GM18519 (cell line): ENCODE measurements around the gene CDH4.

Source experiments
- ATAC-seq: cut with Tn5 transposase; IDR thresholded peaks from one replicate; pipeline ENCODE4 v1.9.1; 2021; ENCODE audit warnings: mild to moderate bottlenecking, moderate library complexity; ENCODE audit not compliant: unreplicated experiment, low FRiP score

The CDH4 gene

DNA sequence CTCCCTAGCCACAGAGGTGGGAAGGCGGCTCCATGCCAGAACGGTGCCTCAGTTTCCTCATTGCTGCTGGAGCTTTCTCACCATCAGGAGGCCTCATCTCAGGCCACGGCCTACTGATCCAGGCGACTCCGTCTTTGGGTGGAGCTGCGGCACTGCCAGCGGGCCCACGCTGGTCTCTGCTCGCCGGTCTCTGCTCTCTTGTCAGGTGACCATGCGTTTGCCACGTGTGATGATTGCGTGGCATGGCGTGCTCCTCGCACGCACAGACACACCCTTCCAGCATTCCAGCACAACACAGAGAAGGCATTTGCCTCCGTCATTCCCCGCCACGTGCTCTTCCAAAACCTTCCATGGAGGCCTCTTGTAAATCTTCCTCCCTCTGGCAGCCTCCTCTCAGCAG lies 271.1 kb downstream of the CDH4 start:
- ATAC-seq: no peak

DNA sequence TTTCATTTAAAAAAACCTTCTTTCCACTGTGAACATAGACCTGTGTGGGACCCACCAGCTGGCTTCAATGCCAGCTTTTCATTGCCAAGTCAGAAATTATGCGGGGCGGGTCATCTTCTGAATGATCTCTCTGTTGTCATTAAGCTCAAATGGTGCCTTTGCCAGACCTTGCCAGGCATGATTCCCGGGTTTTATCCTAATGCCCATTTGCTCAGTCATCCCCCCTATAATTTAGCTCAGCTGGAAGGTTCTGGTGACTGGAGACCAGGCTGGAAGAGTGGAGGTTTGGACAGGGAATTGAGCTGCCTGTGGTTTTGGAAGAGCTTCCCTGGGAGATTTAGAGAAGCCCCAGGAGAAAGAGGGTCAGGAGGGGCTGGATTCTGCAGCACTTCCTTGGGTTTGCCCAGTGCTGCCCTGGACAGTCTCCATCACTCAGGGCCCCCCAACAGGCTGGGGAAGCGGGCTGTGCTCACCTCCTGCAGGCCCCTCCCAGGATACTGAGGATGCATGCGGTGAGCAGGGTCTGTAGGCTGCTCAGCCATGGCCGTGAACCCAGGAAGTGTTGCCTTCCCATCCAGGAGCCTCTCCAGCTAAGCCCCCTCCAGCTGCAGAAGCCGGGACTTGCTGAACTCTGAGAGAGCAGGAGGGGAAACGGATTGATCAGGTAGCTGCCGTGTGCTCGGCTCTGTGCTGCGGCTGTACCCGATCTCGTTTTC lies 273.0 kb downstream of the CDH4 start:
- no peak for ATAC-seq

DNA sequence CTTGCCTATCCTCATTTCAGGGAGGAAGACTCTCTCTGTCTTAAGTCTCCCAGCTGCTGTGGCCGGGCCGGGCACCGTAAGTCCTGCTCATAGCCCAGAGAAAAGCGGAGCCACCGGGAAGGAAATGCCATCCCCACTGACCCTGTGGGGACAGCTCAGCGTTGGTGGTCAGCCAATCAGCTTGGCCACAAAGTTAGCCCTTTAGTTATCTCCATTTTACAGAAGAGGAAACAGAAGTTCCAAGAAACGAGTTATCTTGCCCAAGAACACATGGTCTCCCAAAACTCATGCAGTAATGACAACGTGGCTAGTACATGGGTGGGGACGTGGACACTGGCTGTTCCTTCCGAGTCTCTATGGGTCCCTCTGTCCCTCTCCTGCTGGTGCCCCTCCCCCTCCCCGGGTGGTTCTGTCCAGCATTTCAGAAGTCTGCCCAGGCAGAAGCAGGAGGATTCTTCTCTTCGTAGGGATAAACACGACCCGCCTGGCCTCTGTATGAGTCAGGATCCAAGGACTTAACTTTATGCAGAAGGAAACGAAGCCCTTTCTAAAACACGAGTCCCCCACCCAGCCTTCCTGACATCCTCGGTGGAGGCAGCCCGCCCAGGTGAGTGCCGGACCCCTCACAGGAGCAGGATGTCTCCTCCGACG lies 273.8 kb downstream of the CDH4 start:
- ATAC-seq: no peak

DNA sequence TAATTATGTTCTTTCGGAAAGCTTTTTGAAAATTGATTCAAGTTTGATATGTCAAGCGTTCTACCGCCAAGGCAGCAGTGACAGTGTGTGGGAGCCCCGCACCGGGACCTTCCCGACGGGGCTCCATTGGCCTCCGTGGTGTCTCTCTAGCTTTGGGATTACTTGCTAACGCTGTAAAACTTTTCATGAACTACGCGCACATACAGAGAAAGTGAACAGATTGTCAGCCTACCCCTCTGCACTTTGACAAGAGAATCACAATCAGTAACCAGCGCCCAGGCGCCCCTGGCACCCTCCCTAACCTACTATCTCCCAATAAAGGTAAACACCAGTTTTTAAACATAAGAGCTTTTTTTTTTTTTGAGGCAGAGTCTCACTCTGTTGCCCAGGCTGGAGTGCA lies 274.8 kb downstream of the CDH4 start:
- no peak for ATAC-seq

DNA sequence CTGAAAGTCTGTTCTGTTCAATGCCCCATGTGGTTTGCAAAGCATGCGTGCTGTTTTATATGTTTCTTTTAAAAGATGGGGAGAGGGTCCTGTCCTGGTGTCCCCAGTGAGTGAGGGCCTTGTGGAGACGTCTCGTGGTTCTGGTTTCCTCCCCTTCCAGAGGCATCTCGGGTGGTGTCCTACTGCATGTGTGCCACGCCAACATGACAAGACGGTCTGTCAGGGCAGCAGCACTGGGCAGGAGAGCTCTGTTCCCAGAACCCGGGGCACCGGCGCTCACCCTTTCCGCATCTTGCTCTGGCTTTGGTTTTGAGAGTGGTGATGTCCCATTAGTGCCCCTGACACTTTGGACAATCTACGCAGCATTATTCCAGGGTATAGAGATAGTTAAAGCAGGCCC lies 275.6 kb downstream of the CDH4 start:
- no peak for ATAC-seq

DNA sequence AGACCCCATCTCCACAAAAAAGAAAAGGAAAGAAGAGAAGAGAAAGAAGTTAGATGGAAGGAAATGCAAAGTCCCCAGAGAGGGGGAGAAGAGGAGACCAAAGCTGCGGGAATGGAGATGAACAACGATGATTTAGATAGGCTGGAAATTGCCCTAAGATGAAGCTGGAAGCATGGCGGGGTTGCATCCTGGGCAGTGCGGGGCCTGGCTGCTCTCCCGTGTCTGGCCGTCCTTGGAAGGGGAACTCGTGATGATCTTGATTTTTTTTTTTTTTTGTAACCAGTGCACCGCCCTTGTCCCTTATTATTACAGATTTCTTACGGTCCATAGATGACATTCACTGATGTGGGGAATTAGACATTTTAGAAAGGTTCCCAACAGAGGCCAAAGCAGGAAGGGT lies 276.5 kb downstream of the CDH4 start:
- ATAC-seq: no peak

DNA sequence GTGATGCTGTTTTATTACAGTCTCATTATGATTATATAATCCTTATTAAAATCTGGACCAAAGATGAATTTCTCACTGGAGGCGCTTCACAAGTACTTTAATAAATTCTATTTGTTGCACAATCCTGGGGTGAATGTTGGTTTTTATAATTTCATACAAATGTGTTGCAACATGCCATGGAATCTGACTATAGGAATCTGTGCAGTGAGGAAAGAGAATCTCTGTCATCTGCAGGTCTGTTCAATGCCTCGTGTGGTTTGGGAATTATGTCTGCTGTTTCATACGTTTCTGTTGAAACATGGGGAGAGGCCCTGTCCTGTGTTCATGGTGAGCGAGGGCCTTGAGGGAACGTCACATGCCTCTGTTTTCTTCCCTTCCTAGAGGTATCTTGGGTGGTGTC lies 277.3 kb downstream of the CDH4 start:
- no peak for ATAC-seq

DNA sequence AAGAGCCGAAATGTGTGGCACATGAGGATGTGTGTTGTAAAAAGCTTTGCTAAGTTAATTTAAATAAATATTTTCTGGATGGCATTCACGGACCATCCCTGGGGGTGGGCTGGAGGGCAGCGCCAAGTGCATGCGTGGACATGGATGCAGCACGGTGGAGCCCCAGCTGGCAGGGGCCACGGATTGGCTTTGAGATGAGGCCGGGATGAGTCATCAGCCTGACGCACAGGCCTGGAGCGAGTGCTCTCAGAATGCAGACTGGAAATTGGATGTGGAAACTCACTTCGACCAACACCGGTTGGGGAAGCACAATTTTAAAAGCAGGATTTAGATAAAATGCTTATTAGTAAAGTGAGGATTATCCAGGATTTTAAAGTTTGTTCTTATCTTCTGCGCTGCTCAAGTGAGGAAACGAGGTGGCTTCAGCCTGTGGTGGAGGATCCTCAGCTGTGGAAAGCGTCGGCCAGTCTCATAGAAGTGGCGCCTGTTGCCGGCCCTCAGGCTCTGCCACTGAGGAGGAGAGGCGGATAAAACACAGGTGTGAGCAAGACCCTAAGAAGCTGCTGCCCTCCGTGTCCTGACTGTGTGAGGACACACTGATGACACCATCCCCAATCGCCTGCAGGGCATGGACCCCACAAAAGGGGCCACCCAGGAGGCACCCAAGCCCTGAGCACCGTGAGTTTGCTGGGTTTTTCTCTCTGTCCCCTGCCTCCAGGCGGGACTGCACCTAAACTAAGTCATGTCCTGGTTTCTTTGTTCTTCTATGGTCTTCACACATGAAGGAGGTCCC lies 279.7 kb downstream of the CDH4 start:
- no peak for ATAC-seq

DNA sequence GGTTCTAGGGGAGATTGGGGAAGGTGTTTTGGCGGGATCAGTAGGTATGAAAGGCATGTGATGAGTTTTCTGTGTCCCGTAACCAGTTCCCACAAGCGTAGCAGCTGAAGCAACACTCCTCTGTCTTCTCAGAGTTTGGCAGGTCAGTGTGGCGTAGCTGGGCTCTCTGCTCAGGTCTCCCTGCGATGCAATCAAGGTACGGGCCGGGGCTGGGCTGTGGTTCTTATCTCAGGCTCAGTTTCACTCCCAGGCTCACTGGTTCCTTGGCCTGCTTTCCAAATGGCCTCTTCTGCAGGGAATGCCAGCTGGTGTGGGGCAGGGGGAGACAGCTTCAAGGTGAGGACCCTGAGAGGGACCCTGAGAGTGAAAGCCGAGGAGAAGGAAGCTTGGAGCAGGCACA lies 280.7 kb downstream of the CDH4 start:
- no peak for ATAC-seq

DNA sequence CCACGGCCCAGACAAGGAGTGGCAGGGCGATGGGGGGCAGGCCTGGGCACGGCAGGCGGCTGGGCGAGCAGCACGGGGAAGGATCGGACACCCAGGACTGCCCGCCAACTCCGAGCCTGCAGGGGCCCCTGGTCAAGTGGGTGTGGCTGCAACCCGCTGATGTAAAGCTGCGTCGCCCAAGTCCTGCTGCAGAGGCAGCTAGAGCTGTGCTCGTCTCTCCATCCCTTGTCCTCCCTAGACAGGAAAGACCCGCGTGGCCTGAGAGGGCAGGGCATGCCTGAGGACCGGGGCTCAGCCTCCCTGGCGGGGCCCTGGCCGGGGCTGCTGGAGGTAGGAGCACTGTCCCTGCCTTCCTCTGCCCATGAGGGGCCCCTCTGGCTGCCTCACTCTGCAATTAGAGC lies 281.2 kb downstream of the CDH4 start:
- no peak for ATAC-seq

DNA sequence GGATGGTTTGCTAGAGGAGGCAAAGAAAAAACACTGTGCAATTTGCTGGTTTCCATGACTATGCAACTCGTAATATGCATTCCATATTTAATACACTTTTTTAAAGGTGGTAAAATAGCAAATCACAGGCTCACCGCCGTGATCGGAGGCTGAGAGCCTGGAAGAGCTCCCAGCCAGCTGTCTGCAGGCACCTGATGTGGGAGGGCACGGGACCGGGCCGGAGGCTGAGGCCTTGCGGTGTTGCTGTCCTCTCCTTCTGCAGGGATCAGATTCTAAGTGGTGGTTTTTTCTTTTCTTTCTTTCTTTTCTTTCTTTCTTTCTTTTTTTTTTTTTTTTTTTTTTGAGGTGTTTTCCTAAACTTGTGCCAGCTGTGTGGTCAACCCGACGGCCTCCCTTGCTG lies 282.3 kb downstream of the CDH4 start:
- no peak for ATAC-seq

DNA sequence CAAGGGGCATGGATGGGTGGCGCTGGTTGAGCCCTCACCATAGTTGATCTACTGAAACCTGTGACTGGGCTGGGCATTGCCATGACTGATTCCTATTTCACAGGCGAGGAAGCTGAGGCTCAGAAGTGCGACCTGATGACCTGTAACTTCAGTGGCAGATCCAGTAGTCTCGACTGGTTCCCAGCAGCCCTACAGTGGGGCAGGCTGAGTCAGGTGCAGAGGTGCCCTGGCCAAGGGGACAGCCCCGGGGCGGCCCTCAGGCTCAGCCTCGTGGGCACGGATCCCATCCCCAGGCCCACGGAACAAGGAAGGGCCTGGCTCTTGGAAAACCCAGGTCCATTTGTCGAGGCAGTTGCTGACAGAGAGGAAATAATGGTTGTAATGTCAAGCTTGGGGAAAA lies 283.0 kb downstream of the CDH4 start:
- ATAC-seq: no peak

DNA sequence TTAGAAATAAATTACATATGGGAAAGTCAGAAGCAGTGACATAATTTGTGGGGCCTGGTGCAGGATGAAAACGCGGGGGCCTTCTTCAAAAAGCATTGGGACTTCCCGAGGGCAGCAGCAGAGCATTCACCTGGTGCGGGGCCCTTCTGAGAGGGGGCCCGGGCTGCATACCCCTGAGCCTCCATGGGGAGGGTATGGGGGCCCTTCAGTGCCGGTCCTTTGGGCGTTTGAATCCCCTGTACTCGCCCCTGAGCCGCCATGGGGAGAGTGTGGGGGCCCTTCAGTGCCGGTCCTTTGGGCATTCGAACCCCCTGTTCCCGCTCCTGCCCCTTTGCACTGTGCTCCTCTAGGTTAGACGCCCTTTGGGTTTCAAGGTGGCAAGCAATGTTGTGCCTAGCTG lies 283.5 kb downstream of the CDH4 start:
- ATAC-seq: no peak

DNA sequence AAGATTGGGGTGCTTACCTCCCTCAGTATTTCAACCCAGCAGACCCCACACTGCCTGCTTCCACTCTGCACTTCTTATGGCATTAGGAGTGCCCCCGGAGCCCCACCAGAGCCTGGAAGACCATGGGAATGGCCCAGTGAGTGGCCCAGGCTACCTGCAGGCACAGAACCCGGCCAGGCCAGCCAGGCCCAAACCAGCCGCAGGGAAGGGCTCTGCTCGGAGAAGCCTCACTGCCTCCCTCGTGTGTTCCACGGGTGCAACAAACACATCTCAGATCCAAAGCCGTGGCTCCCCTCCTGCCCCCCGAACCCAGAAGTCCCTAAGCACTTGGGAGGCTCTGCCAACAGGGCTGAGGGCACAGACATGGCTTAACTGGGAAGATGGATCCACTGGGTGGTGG lies 283.9 kb downstream of the CDH4 start:
- no peak for ATAC-seq

DNA sequence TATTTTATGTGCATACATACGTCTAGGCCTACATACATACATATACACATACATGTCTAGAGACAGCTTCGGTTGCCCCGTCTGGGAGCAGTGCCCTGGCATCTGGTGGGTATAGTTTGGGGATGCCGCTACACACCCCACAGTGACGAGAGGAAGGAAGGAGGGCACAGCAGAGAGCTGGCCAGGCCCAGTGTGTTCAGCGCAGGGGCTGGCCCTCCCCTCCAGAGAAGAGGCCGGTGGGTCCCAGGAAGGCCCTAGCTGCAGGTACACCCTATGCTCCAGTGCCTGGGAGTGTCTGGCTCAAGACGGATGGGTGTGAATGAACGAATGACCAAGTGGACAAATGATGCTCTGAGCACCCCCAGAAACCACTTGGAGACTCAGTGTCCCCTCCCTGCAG lies 284.6 kb downstream of the CDH4 start:
- ATAC-seq: no peak

DNA sequence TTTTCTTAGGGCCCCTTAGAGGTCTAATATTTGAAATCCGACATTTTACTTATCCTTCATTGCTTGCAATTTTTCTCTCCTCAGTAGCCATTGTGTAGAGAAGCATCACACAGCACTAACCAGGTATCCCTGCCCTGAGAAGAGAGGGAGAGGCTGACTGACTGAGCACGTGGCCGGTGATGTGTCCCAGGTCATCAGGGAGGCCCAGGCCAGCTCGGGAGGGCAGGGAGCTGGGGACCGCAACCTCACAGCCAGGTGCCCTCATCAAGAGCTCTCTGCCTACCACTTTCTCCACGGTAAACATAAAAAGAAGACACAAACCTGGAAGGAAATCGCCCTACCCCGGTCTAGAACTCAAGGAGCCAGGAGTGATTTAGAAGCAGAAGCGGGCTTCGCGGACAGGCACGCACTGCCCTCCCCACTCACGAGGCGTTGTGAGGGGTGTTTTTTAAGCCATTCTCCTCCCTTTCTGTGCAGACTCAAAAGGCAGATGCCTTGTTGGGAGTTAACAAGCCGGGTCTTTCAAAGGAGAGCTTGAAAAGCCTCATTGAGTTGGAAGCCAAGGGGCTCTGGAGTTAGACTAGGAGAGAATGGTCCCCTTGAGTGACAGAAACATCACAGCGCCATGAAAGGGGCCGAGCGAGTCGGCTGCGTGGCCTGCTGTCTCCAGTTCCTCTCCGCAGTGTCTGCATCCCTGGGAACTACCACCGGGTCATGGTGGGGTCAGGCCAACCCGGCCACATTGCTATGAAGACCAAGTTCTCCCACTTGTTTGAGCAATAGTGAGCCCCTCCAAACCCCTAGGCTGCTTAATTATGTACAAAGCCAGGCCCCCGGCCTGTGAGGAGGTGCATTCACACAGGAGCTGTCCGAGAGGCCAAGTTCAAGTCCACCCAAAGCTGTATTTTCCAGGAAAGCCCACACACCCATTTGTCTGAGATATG lies 285.4 kb downstream of the CDH4 start:
- ATAC-seq: no peak

DNA sequence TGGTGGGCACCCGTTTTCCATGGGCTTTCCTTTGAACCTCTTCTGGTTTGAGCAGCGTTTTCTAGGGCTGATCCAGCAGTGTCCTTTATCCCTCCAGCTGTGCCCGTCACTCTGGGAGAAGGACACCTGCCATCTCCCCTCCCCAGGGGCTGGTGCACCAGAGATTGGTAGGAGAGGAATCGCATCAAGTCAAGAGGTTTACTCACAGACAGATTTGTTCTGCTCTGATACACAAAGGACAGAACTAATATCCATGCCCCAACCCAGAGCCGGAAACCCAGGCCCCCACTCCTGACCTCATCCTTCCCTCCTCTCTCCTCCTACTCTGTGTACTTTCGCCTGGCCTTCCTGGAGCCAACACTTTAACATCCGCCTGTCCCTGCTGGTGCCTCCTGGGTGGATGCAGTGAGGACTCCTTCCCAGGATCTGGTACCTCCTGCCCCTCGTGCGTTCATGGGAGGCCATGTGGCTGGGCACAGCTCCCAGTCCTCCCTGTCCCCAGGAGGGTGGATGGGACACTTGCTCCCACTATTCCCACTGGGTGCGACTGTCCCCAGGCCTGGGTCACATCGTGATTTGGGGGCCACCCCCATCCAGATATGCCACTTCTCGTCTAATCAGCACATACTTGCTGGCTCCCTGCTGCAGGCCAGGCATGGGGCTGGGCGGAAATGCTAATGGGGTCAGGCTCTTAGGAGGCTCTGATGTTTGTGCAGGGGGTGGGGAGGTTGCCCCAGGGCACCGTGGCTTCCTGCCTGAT lies 286.3 kb downstream of the CDH4 start:
- no peak for ATAC-seq

DNA sequence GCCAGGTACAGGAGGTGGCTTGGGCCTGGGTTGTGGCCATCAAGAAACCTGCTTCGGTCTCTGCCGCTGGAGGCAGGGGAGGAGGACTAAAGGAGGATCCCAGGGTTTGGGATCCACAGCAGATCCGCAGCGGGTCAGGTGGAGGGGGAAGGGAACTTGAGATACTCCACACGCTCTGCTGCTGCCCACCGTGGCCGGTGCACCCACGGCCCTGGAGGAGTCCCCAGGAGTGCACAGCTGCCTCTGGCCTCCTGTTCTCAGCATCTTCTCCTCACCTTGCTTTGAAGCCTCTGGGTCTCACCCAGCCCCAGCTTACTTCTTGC lies 286.8 kb downstream of the CDH4 start:
- ATAC-seq: no peak

DNA sequence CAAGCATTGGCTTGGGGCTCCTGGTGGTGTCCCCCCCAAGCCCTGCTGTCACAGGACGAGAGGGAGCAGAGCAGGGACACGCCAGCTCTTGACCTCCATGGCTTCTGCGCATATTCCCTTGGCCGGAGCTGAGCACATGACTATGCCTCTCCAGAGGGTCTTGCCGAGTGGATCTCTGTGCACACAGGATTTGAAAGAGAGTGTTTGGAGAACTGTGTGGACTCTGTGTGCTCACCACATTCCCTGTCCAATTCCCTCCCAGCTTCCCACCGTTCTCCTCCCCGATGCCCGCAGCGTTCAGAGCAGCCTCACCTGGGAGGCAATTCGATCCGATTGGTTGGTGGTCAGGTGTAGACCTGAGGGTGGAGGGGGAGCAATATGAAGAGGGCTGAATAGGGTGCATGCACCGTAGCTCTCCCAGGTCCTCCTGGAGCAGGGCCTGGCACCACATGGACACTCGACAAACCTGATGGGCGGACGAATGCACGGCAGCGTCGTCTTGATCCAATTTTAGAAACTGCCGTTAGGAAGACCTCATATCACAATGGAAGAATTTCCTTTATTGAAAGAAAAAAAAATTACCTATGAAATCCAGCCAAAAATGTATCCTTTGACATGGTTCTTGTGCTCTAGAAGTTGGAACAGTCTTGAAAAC lies 287.8 kb downstream of the CDH4 start:
- ATAC-seq: no peak

DNA sequence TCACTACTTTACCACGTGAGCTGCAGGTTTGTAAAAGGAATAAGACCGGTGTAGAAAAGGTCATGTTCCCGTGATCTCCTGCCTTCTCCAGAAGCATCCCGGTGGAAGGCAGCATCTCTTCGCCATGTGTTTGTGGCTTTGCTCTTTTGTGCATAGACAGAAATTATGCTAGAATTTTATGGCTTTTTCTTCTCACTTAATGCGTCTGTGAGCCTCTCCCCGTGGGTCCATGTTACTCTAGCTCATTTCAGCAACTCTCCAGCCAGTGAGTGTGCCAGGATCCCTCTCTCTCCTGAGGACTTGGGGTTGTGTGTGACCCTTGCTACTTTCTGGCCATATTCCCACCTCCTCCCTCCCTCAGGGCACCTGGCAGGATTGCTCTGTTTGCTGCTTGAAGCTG lies 289.5 kb downstream of the CDH4 start:
- no peak for ATAC-seq
